ENCODE measurements around the gene FANCD2OS. TPM values are rescaled to one million over a fixed set of nuclear protein-coding genes. Genes with fewer than 3 reads are reported as not detected.

FANCD2OS gene
- total and polyA plus RNA-seq, 2 donors (not counting 3 experiments of a cell fraction or from before 2014, with no cell fraction given) = not detected

DNA sequence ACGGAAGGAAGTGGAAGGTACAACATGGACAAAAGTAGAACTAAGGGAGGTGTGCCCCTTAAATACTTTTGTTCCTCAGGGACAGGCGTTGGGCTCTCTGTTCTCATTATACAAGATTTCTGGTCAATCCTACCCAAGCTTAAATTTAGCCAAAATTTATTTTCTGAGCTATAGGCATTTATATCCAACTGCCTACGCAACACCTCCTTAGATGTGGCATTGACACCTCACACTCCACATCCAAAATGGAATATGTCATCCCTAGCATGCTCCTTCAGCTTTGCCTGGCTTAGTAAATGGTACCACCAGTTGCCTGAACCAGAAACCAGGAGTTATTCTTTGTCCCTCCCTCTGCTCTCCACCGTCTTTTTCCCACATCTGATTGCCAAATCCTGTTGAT lies 26.2 kb downstream of the FANCD2OS start:
- no peak for DNase-seq (ENCODE audit: low read depth, low spot score)
- no peaks in the 10 kb centered on the region for H3K4me1 ChIP-seq (ENCODE audit: control insufficient read depth, extremely low read depth, insufficient read depth, low read length)
- H3K36me3 ChIP-seq (ENCODE audit: control insufficient read depth in 2 of 2, extremely low read depth in 1 of 2, insufficient read depth in 2 of 2, low read length in 2 of 2) = peaks cover 0 to 2% of the 10 kb centered on the region in 2 experiments
- H3K79me2 ChIP-seq (ENCODE audit: control insufficient read depth, insufficient read depth, low read length) = no peaks in the 10 kb centered on the region
- H3K4me2 ChIP-seq (ENCODE audit: insufficient read depth, low read length) = no peak overlapping the region
- FAIRE-seq = no peak
- no peak overlapping the region for H3K4me3 ChIP-seq (replicated peaks in 1 of 3; ENCODE audit: insufficient read depth in 1 of 3, low read depth in 1 of 3, low read length in 3 of 3)
- no peak overlapping the region for H3K9ac ChIP-seq (replicated peaks; ENCODE audit: extremely low read depth, insufficient read depth, low read length)
- no peak overlapping the region for H3K27ac ChIP-seq (ENCODE audit: insufficient read depth, low read depth, low read length)
- no peaks in the 10 kb centered on the region for H3K9me3 ChIP-seq (replicated peaks; ENCODE audit: control insufficient read depth, insufficient read depth, low read length)
- intact Hi-C loops (cut with micrococcal nuclease) = no loop called here
- POLR2A ChIA-PET = no interaction called here
- no peaks in the 10 kb centered on the region for H3K27me3 ChIP-seq (ENCODE audit: control insufficient read depth in 2 of 2, insufficient read depth in 2 of 2, low read length in 2 of 2)
- H3K9me1 ChIP-seq (replicated peaks; ENCODE audit: control insufficient read depth, extremely low read depth, insufficient read depth, low read length) = no peaks in the 10 kb centered on the region
- no peak overlapping the region for H2AFZ ChIP-seq (ENCODE audit: low read depth, low read length)
- TF ChIP-seq EZH2 (IDR thresholded peaks at IDR 0.05; ENCODE audit: borderline replicate concordance, low read depth, low read length, severe bottlenecking) = no peak
- no peak for TF ChIP-seq POLR2AphosphoS5 (IDR thresholded peaks at IDR 0.05; ENCODE audit: insufficient read depth, low read depth, low read length)
- TF ChIP-seq POLR2A (IDR thresholded peaks at IDR 0.05; ENCODE audit: low read depth, low read length) = no peak
- no peak for TF ChIP-seq MYC (IDR thresholded peaks at IDR 0.05; ENCODE audit: low read depth, low read length)
- TF ChIP-seq CTCF (IDR thresholded peaks at IDR 0.05; ENCODE audit: extremely low read depth in 1 of 2, insufficient read depth in 1 of 2, low read depth in 1 of 2, low read length in 2 of 2) = no peak
- TF ChIP-seq, protein P1, sequence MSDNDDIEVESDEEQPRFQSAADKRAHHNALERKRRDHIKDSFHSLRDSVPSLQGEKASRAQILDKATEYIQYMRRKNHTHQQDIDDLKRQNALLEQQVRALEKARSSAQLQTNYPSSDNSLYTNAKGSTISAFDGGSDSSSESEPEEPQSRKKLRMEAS (IDR thresholded peaks at IDR 0.05; ENCODE audit: insufficient read depth, insufficient read length) = no peak
- no peak for TF ChIP-seq FOS (IDR thresholded peaks at IDR 0.05; ENCODE audit: borderline replicate concordance, insufficient read depth, low read length)
- no peak for TF ChIP-seq GATA2 (IDR thresholded peaks at IDR 0.05; ENCODE audit: insufficient read depth, insufficient read length, low read depth, low read length)
- TF ChIP-seq JUN (IDR thresholded peaks at IDR 0.05; ENCODE audit: borderline replicate concordance, insufficient read depth, insufficient read length, low read depth) = no peak
- no peaks in the 10 kb centered on the region for H4K20me1 ChIP-seq (replicated peaks; ENCODE audit: control insufficient read depth, extremely low read depth, insufficient read depth, low read length)
- CTCF ChIA-PET = interaction anchor here (1.2 kb wide), 1 partner anchor 19 kb away, joined by 3 read pairs; no protein-coding TSS in a partner anchor
- no TSS peak for BruUV-seq (replicated peaks)
- dilution Hi-C loops (cut with MboI; ENCODE audit: extremely low pct_ligation_motif_present, low sequenced_read_pairs) = no loop called here
